ENCODE measurements around the gene PSMD10. TPM values are rescaled to one million over a fixed set of nuclear protein-coding genes. Genes with fewer than 3 reads are reported as not detected.

Gene PSMD10
- total RNA-seq, 1 experiment from 2014 or later, result 73.9 TPM

GRCh38 chrX:108072746-108073145, 18.6 kb downstream of the PSMD10 start:
- peak; percentile 70 for DNase-seq (ENCODE audit: low read depth)

DNA sequence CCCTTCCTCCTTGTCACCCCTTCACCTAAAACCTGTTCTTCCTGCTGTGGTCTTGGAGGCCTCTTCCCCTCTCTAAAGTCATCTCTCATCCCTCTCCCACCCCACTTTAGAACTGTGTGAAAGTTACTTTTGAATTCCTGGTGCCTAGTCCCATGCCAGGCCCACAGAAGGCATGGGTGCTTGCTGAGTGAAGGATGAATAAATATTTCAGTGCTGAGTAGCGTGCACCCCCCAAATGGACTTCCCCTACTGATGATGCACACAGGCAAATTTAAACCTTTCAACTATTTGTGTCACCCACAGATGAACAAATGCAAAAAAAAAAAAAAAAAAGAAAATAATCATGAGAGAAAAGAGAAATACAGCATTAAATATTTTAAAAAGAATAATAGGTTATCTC, 19.8 kb downstream of the PSMD10 start:
- DNase-seq (ENCODE audit: low read depth), result no peak

- DNase-seq (ENCODE audit: low read depth), result peak; percentile 39
These were observed 20.5 kb downstream of the PSMD10 start for GRCh38 chrX:108070891-108071290.

- DNase-seq (ENCODE audit: low read depth), result no peak
These were observed 23.2 kb downstream of the PSMD10 start for GRCh38 chrX:108068121-108068520.

GRCh38 chrX:108064613-108065012, 26.7 kb downstream of the PSMD10 start:
- no peak for DNase-seq (ENCODE audit: low read depth)

GRCh38 chrX:108064001-108064400, 27.3 kb downstream of the PSMD10 start:
- DNase-seq (ENCODE audit: low read depth), result no peak

DNA sequence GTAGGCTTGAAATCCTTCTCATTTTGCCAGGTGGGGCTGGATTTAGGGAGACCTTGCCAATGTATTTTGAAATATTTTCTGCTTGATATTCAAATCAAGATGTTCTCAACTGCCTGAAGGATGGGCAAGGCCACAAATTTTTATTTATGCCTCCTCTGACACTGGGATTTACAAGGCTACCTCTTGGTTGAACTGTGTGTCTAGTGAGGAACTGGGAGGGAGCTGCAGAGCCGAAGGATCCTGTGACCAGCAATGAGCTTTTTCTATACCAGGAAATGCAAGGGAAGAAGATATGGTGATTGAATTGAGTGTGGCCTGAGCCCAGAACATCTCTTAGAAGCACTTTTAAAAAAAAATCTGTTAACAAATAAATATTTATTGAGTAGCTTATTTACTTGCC, 31.5 kb downstream of the PSMD10 start:
- no peak for DNase-seq (ENCODE audit: low read depth)

DNA sequence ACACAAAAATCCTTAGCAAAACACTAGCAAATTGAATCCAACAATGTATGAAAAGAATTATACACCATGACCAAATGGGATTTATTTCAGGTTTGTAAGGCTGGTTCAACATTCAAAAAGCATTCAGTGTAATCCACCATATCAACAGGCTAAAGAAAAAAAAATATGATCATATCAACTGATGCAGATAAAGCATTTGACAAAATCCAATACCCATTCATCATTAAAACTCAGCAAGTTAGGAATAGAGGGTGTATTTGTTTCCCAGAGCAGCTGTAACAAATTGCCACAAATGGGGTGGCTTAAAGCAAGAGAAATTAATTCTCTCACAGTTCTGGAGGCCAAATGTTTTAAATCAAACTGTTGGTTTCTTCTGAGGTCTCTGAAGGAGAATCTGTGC, 35.8 kb downstream of the PSMD10 start:
- DNase-seq (ENCODE audit: low read depth), result no peak

- no peak for DNase-seq (ENCODE audit: low read depth)
These were observed 38.1 kb downstream of the PSMD10 start for GRCh38 chrX:108053218-108053617.

DNA sequence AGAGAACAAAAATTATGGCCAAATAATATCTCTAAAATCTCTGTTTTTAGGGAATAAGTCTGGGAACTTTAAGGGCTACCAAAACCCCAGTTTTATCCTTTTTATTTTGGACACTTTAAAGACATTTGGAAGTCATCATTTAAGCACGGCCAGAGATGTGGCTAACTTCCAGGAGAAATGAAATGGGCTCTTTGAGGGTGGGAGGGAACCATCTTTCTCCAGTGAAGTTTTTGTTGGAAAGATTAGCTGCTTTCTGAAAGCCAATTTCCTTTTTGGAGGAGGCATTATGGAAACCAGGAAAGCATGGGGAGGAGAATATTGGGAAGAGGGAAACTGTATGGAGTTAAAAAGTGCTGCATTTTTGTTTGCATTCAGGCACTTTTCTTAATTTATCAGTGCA, 41.7 kb downstream of the PSMD10 start:
- DNase-seq (ENCODE audit: low read depth), result no peak

DNA sequence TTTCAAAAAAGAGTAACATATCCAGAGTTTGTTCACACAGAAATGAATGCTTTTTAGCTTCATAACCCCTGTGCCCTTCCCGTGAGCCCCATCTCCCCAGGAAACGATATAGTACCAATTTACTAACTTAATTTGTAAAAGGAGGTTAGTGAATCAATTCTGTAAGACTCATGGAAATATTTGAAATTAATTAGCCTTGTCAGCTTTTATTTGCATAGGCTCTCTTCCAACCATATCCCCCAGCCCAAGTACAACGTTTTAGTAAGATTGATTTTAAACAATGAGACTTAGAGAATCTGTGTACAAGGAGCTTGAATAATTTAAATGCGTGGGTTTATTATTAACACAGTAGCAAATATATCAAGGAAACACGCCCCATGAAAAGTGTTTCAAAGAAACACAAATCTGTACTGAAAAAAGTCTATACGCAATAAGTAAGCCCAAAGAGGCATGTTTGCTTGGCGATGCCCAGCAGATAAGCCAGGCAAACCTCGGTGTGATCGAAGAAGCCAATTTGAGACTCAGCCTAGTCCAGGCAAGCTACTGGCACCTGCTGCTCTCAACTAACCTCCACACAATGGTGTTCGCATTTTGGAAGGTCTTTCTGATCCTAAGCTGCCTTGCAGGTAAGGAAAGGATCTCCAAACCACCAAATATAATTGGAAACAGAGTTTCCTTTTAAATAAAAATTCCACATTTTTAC, 46.6 kb downstream of the PSMD10 start, which contains the start of gene VSIG1:
Gene VSIG1, plus strand, starts transcription at position 512 of the 703 bp plus-strand sequence. Its CDS starts 66 bp downstream, at position 578.
- DNase-seq (ENCODE audit: low read depth), result no peak

DNA sequence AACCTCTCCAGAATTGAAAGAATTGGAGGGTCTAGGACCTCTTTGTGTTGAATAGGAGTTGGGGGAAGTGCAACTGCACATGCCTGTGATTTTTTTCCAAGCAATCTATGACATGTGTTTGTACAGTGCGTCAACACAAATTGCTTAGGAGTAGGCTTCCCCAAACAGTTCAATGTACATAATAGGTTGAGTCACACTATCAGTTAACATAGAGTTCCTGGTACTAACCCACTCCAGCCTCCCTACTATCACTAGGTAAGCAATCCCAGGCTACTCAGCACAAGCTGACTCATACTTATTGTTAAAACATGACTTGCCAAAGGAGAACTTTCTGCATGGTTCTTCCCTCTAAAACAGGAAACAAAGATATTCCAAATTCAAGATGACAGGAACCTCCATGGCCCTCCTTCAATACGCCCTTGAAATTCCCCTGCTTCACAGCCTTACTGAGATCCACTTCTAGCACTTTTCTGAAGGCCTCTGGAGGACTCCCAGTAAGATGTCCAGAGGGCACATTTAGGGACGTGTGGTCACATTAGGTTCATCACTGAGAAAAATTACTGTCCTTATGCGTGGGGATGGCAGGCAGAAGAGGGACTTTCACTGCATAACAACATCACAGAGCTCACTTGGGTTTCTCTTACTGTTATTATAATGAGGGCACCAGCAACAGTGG, 54.9 kb downstream of the PSMD10 start:
- peak; percentile 57 for DNase-seq (ENCODE audit: low read depth)

GRCh38 chrX:108034725-108035124, 56.6 kb downstream of the PSMD10 start:
- DNase-seq (ENCODE audit: low read depth), result no peak

Other genes starting within 250 kb of the PSMD10 start
- not detected in 2 replicates for gene TEX13B, start 109.2 kb downstream of the PSMD10 start, total RNA-seq (2014; rRNA removed)
- not detected in 2 replicates for gene VSIG1, start 46.5 kb downstream of the PSMD10 start, total RNA-seq (2014; rRNA removed)
- 12.5 and 13.3 TPM in 2 replicates for gene ATG4A, start 236 bp upstream of the PSMD10 start, total RNA-seq (2014; rRNA removed)